HG02678 (cell line): ENCODE measurements around the gene DGUOK.

Experiments
- ATAC-seq: cut with Tn5 transposase; IDR thresholded peaks from one replicate; pipeline ENCODE4 v1.9.1; 2021; ENCODE audit warnings: mild to moderate bottlenecking, moderate library complexity; ENCODE audit not compliant: unreplicated experiment

Gene DGUOK

GRCh38 chr2:73976803-73977202 lies 50.1 kb downstream of the DGUOK start:
- no peak for ATAC-seq

GRCh38 chr2:73977466-73977865 lies 50.8 kb downstream of the DGUOK start:
- ATAC-seq: no peak

DNA sequence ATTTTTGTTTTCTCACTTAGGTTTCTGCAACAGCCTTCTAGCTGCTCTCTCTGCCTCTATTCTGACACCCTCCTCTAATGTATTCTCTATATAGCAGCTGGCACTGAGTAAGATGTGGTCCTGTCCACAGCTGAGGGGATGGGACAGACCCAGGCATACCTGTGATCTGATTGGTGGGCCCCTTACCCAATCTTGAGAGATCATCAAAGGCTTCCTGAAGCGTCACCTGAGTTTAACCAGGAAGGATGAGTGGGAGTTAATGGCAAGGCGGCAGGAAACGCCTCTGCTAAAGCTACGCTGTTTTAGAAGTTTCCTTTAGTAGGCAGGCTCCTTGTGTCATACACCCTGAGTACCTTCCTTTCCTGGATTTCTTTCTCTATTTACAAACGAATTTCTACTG lies 52.3 kb downstream of the DGUOK start:
- ATAC-seq: peak; percentile 40

- ATAC-seq: no peak
These were observed 53.0 kb downstream of the DGUOK start for GRCh38 chr2:73979686-73980085.

GRCh38 chr2:73980566-73980965 lies 53.9 kb downstream of the DGUOK start:
- ATAC-seq: no peak

- peak; percentile 27 for ATAC-seq
These were observed 54.7 kb downstream of the DGUOK start for GRCh38 chr2:73981081-73982001.

GRCh38 chr2:73982140-73982617 lies 55.5 kb downstream of the DGUOK start:
- no peak for ATAC-seq

DNA sequence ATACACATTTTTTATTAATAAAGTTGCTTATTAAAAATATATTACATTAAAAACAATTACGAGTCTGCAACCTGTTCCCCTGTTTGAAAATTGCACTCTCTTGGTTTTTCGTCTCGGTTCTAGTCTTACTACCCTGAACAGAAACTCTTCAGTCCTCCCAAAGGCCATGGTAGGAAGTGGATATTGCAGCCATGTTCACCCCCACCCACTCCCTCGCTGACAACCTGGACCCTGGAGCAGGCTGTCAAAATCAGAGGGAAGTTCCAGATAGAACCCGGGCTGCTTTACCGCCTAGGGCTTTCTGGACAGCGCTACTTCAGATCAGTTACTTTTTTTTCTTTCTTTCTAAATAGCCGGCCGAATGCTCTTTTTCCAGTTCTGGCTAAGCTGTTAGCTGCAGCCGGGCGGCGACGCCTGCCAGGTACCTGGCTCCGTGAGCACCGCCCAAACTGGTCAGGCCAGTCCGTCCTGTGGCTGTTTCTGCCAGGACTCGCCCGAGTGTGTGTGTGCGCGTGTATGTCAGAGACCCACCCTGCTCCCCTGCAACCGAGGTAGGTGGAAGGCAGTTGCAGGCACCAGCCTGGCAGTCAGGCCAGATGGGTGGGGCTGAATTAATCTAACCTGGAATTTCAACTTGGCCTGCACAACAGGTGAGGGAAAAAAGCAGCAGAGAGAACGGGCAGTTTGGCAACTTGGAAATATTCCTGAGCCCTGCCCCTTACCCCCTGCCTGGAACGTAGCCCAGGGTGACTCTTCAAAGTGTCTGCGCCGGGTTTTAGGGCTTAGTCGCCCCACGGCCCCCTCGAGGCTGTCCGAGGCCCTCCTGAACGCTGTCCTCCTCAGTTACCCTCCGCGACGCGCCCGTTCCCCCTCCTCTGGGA lies 56.9 kb downstream of the DGUOK start:
- no peak for ATAC-seq

DNA sequence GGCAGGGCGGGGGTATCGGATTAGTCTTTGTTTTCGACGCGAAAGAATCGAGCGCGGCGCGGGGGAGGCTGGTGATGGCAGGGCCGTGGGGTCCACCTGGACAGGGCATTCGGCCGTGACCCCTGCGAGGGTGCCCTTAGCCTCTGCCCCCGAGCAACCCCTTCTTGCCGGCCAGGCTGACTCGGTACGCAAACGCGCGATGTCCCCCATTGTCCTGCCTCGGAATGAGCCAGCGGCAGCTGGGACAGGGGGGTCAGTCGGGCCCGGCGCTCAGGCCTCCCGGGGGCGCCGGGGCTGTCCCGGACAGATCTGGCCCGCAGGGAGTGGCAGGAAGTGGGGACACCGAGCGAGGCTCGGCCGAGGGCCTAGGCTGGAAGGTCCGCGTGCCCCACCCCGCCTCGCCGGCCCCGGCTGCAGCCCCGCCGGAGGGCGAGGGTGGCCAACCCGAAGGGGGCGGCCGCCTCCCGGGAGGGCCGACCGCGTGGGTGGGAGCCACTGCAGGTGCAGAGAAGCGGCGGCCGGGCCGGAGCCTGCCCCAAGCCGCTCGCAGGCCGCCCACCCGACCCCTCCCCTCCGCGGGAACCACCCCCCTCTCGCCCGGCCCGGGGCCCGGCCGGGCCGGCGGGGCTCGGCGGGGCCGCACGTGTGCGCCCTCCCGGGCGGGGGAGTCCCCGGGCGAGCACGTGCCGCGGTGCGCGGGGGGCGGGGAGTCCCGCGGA lies 57.7 kb downstream of the DGUOK start, which contains the start of gene TET3:
TSS of gene TET3 (plus strand) at position 708 of the 719 bp plus-strand sequence. CDS start 1,494 bp downstream, outside the sequence.
- ATAC-seq: peak; percentile 48

DNA sequence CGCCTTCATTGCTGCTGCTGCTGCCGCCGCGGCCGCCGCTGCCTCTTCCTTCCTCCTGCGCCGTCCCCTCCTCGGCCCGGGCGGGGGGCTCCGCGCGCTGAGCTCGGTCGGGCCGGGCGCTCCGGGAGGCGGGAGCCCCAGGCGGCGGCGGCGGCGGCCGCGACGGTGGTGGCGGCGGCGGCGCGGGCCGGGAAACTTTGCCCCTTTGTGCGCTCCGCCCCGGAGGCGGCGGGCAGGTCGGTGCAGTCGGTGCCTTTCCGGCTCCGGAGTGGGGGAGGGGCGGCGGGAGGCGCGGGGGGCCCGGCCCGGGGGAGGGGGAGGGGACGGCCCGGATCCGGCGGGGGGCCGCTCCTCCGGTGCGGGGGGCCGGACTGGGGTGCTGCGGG lies 58.2 kb downstream of the DGUOK start:
- ATAC-seq: peak; percentile 18

DNA sequence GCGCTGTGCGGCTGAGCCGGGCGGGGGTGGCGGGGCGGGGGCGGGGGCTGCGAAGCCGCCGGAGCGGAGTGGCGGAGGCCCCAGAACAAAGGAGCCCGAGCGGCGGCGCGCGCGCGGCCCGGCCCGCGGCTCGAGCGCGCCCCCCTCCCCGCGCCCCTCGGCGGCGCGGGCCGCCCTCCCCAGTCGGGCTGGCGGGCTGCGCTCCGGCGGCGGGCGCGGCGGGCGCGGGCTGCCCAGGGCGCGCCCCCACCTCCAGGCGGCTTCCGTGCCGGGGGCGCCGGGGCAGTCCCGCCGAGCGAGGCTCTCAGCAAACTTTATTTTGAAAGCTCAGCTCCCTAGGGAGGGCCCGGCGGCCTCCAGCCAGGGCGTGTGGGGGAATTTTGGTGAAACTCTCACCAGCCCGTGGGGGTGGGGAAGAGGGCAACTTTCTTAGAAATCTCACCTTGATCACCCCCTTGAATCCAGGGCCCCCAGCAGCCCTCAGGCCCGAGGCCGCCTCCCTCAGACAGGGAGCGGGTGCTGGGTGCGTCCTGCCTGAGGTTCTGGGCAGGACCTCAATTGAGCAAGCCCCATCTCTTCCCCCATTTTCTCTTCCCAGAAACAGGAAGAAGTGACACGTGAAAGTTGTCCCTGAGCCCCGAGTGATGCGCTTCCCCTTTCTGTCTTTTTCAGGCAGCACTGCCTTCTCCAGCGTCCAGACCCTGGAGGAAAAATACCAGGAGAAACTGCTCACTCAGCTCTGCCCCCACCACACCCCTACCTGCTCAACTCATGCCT lies 58.8 kb downstream of the DGUOK start:
- ATAC-seq: peak; percentile 42

GRCh38 chr2:73986085-73986681 lies 59.5 kb downstream of the DGUOK start:
- no peak for ATAC-seq

DNA sequence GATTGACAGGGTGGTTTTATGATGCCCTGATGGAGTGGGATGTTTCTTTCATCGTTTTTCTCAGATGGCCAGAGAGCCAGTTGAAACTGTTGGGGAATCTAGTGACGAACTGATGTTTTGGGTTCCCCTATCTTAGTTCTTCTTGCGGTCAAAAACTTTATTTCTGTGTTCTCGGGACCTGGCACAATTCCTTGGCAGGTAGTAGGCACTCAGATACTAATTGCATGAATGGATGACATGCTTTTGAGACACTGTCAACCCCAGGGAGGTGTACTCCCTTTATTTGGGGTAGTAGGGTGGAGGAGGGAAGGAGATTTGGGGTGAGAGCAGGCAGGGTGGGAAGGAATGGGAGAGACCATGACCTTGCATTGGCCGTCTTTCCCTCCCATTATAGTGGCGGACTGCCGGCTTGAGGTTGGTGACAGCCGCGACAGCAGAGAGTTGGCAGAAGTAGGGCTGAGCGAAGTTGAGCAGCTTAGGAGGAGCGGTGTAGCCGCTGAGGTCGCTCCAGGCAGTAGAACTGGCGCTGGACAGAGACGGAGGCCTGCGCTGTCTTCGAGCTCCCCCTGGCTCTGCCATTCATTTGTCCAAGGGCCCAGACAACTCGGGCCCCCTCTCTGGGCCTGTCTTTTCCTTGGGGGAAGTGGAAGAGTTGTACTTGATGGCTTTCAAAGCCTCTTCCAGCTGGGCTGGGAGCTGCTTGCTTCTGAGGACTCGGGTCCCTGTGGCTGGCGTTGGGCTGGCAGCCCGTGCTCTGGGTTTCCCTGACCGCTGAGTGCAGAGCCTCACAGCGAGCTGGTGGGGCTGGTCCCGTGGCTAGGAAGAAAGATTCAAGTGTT lies 60.6 kb downstream of the DGUOK start:
- ATAC-seq: no peak

- no peak for ATAC-seq
These were observed 61.4 kb downstream of the DGUOK start for GRCh38 chr2:73987948-73988700.

GRCh38 chr2:73989972-73990371 lies 63.3 kb downstream of the DGUOK start:
- ATAC-seq: no peak

GRCh38 chr2:73990531-73990930 lies 63.9 kb downstream of the DGUOK start:
- ATAC-seq: no peak

DNA sequence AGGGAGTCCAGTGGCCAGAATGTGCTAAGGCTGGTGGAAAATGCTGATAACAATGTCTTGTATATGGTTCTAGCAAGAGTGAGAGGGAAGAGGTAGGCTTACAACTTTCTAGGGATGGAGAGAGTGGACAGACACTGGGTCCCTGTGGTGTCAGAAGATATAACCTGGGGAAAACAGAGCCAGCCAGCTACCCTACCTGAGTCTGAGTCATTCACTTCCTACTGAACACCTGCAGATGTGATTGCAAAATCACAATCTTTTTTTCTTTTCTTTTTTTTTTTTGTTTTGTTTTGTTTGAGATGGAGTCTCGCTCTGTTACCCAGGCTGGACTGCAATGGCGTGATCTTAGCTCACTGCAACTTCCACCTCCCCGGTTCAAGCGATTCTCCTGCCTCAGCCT lies 65.4 kb downstream of the DGUOK start:
- ATAC-seq: no peak

DNA sequence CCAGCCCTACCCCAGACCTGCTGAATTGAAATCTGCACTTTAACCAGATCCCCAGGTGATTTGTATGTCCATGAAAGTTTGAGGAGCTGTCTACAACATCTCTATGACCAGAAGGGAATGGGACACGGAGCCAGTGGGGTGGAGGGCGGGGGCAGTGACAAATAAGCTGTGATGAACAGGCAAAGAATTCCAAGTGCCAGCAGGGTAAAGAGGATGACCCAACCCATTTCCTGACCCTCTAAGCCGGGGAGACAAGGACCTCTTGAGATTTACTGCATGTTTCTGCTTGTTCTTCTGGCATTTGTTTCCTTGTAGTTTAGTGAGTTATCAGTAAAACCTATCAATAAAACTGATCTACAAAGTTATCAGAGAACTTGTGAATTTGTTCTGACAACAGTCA lies 66.7 kb downstream of the DGUOK start:
- ATAC-seq: no peak
